Smooth muscle cell (in vitro differentiated cells): ENCODE data around the gene RCAN2. TPM values are rescaled to one million over a fixed set of nuclear protein-coding genes. Genes with fewer than 3 reads are reported as not detected.

Experiments
- DNase-seq: peaks from one replicate; lab custom pipeline; 2025; ENCODE audit not compliant: unreplicated experiment; lab: John Stamatoyannopoulos, UW
- H2AFZ ChIP-seq: fragments of 200-600 bp; sonication (generic); 2 replicates; pipeline ENCODE4 v1.6.0; 2016; ENCODE audit warnings: antibody characterized with exemption, low read depth, mild to moderate bottlenecking
- H3F3A ChIP-seq: fragments of 200-600 bp; sonication (generic); 2 replicates; pipeline ENCODE4 v1.6.0; 2017; ENCODE audit warnings: antibody characterized with exemption, low read depth
- H3K27ac ChIP-seq: fragments of 200-600 bp; sonication (generic); 2 replicates; pipeline ENCODE4 v1.5.1; 2016; ENCODE audit warnings: low read depth, mild to moderate bottlenecking
- H3K27me3 ChIP-seq: fragments of 200-600 bp; sonication (generic); 2 replicates; pipeline ENCODE4 v1.6.1; 2016; ENCODE audit warnings: low read depth, mild to moderate bottlenecking
- H3K36me3 ChIP-seq: fragments of 200-600 bp; sonication (generic); 2 replicates; pipeline ENCODE4 v1.5.1; 2016; ENCODE audit warnings: low read depth
- H3K4me1 ChIP-seq: fragments of 200-600 bp; sonication (generic); 2 replicates; pipeline ENCODE4 v1.5.1; 2016; ENCODE audit warnings: low read depth
- H3K4me2 ChIP-seq: fragments of 200-600 bp; sonication (generic); 2 replicates; pipeline ENCODE4 v1.6.0; 2016; ENCODE audit warnings: mild to moderate bottlenecking
- H3K4me3 ChIP-seq: fragments of 200-600 bp; sonication (generic); 2 replicates; pipeline ENCODE4 v1.5.1; 2016; ENCODE audit warnings: mild to moderate bottlenecking
- H3K79me2 ChIP-seq: fragments of 200-600 bp; sonication (generic); 2 replicates; pipeline ENCODE4 v1.6.0; 2016; ENCODE audit warnings: low read depth, mild to moderate bottlenecking
- H3K9ac ChIP-seq: fragments of 200-600 bp; sonication (generic); 2 replicates; pipeline ENCODE4 v1.6.0; 2016; ENCODE audit warnings: low read depth
- H3K9me3 ChIP-seq: fragments of 200-600 bp; sonication (generic); replicated peaks from 2 replicates; pipeline ENCODE4 v1.5.1; 2016; ENCODE audit warnings: low read depth
- H4K20me1 ChIP-seq: fragments of 200-600 bp; sonication (generic); 2 replicates; pipeline ENCODE4 v1.6.0; 2016; ENCODE audit warnings: low read depth
- CTCF ChIP-seq: fragments of 200-600 bp; sonication (generic); IDR thresholded peaks from 2 replicates; pipeline ENCODE4 v1.5.1; 2017; ENCODE audit warnings: borderline replicate concordance, mild to moderate bottlenecking, antibody characterized with exemption; ENCODE audit not compliant: insufficient read depth, poor library complexity, severe bottlenecking
- WGBS: methylation state at CpG from one replicate; pipeline ENCODE4 v1.1.7; 2016; ENCODE audit warnings: low lambda C conversion rate; 5-methylcytosine and 5-hydroxymethylcytosine counted together
- polyA plus RNA-seq: library from polyadenylated mRNA; unstranded; fragments of >200 nt; fragmentation: Nextera tagmentation; extraction: Ambion mirVana; gene quantifications from 2 replicates; pipeline ENCODE4 v1.2.1, GENCODE V29; 2016
- total RNA-seq: library from RNA; depleted of rRNA; stranded (reverse); fragments of >200 nt; gene quantifications from 2 replicates; pipeline ENCODE4 v1.2.3, GENCODE V29; 2014

The RCAN2 gene
- total and polyA plus RNA-seq, 2 experiments from 2014 or later, result 2.5 to 2.7 TPM

DNA sequence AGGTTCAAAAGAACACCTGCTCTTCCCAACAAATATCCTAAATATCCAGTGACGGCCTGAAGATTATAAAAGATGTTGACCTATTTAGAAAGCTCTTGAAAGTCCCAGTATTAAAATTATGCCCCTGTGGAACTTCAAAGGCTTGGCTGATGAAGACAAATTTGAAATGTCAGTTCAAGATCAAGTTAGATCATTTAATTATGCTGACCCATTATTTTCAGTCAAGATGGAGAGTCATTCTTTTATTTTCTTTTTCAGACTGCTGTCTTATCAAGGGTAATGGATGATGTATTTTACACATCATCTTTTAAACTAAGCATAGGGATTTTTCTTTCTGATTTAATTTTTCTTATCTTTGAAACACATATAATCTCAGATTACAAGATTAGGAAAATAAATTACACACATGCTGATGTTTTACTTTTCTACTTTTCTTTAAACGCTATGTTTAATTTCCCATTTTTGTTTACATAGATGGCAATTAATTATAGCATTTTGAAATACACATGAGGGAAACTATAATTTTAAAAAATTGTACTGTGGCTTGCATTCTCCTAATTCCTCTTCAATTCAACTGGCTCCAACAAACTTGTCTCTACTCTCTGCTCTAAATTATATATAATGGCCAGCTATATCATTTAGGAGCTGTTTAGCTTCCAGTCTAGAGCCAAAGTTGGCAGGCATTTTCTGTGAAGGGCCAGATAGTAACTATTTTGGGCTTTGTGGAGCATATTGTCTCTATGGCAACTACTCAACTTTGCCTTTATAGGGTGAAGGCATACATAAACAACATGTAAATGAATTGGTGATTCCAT is 123.7 kb downstream of the RCAN2 start:
- no peaks in the 10 kb centered on the region for H3K4me1 ChIP-seq
- H3K4me2 ChIP-seq, result no peak overlapping the region
- no peak overlapping the region for H3K4me3 ChIP-seq
- DNase-seq, result no peak
- no peak overlapping the region for H2AFZ ChIP-seq
- no peaks in the 10 kb centered on the region for H3K27me3 ChIP-seq
- H3K79me2 ChIP-seq, result no peaks in the 10 kb centered on the region
- H3K9me3 ChIP-seq, result no peaks in the 10 kb centered on the region
- 94% methylated on average over 2 of the region's 2 CpGs for WGBS
- H3K9ac ChIP-seq, result no peak overlapping the region
- no peak overlapping the region for H3K27ac ChIP-seq
- TF ChIP-seq CTCF, result no peak
- no peaks in the 10 kb centered on the region for H3F3A ChIP-seq
- H4K20me1 ChIP-seq, result no peaks in the 10 kb centered on the region
- H3K36me3 ChIP-seq, result no peaks in the 10 kb centered on the region

- no peaks in the 10 kb centered on the region for H3K27me3 ChIP-seq
- WGBS, result 69% methylated on average over 3 of the region's 3 CpGs
- H3K79me2 ChIP-seq, result no peaks in the 10 kb centered on the region
- no peaks in the 10 kb centered on the region for H3F3A ChIP-seq
- H4K20me1 ChIP-seq, result no peaks in the 10 kb centered on the region
- H3K4me2 ChIP-seq, result no peak overlapping the region
- no peak for DNase-seq
- H3K36me3 ChIP-seq, result no peaks in the 10 kb centered on the region
- H3K4me1 ChIP-seq, result no peaks in the 10 kb centered on the region
- TF ChIP-seq CTCF, result no peak
- no peak overlapping the region for H3K4me3 ChIP-seq
- H2AFZ ChIP-seq, result no peak overlapping the region
- no peak overlapping the region for H3K9ac ChIP-seq
- H3K9me3 ChIP-seq, result no peaks in the 10 kb centered on the region
- no peak overlapping the region for H3K27ac ChIP-seq
Observed at GRCh38 chr6:46366190-46366900, 124.9 kb downstream of the RCAN2 start.

- Histone ChIP-seq H3K79me2 (no peaks in the 10 kb centered on the region), H3K36me3 (no peaks in the 10 kb centered on the region), H3K27ac (no peak overlapping the region), H3K9me3 (no peaks in the 10 kb centered on the region), H3K4me3 (no peak overlapping the region), H4K20me1 (no peaks in the 10 kb centered on the region), H3K9ac (no peak overlapping the region), H3K27me3 (no peaks in the 10 kb centered on the region), H3K4me2 (no peak overlapping the region), H3K4me1 (no peaks in the 10 kb centered on the region), H2AFZ (no peak overlapping the region), H3F3A (no peaks in the 10 kb centered on the region)
- WGBS, result 91% methylated on average over 2 of the region's 2 CpGs
- no peak for TF ChIP-seq CTCF
- DNase-seq, result no peak
Observed at GRCh38 chr6:46357591-46357990, 133.7 kb downstream of the RCAN2 start.

GRCh38 chr6:46356543-46356942 is 134.7 kb downstream of the RCAN2 start:
- 90% methylated on average over 5 of the region's 5 CpGs for WGBS
- TF ChIP-seq CTCF, result no peak

More at GRCh38 chr6:46356543-46356942, 134.7 kb downstream of the RCAN2 start:
- Histone ChIP-seq H3K36me3 (no peaks in the 10 kb centered on the region), H3K4me3 (no peak overlapping the region), H3K27ac (no peak overlapping the region), H3F3A (no peaks in the 10 kb centered on the region), H2AFZ (no peak overlapping the region), H3K4me2 (no peak overlapping the region), H3K27me3 (no peaks in the 10 kb centered on the region), H4K20me1 (no peaks in the 10 kb centered on the region), H3K9me3 (no peaks in the 10 kb centered on the region), H3K79me2 (no peaks in the 10 kb centered on the region), H3K4me1 (no peaks in the 10 kb centered on the region), H3K9ac (no peak overlapping the region)
- DNase-seq, result no peak
